ENCODE results near the gene ZNF385D.

DNA sequence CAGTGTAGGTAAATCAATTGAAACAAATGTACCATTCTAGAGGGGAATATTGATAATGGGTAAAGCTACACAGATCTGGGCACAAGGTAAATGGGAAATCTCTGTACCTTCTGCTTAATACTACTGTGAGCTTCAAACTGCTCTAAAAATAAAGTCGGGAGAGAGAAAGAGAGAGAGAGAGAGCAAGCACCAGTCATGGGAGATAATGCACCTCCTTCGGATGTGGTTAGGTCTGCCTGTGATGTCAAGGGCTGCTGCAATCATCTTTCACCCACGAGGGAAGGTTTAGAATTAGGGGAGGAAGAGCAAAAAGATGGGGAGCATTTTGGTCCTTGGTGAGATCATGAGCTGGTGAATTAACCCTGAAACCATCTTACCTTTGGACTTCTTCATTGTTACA, 219.1 kb downstream of the ZNF385D start:
- TF ChIP-seq, protein P1, sequence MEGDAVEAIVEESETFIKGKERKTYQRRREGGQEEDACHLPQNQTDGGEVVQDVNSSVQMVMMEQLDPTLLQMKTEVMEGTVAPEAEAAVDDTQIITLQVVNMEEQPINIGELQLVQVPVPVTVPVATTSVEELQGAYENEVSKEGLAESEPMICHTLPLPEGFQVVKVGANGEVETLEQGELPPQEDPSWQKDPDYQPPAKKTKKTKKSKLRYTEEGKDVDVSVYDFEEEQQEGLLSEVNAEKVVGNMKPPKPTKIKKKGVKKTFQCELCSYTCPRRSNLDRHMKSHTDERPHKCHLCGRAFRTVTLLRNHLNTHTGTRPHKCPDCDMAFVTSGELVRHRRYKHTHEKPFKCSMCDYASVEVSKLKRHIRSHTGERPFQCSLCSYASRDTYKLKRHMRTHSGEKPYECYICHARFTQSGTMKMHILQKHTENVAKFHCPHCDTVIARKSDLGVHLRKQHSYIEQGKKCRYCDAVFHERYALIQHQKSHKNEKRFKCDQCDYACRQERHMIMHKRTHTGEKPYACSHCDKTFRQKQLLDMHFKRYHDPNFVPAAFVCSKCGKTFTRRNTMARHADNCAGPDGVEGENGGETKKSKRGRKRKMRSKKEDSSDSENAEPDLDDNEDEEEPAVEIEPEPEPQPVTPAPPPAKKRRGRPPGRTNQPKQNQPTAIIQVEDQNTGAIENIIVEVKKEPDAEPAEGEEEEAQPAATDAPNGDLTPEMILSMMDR (IDR thresholded peaks at IDR 0.05) = no peak
- no peak for TF ChIP-seq POLR2A (IDR thresholded peaks at IDR 0.05)
